Measurements from ENCODE around the gene PCDH9. TPM values are rescaled to one million over a fixed set of nuclear protein-coding genes. Genes with fewer than 3 reads are reported as not detected.

The PCDH9 gene
- polyA plus RNA-seq, 1 of the 3 experiments (the other 2 are of a cell fraction): 1.3 TPM

- Histone ChIP-seq H3K4me1 (ENCODE audit: control insufficient read depth in 1 of 2, insufficient read depth in 2 of 2, low read depth in 1 of 2, low read length in 1 of 2) (no peaks in the 10 kb centered on the region), H3K4me2 (no peak overlapping the region), H3K9me2 (no peaks in the 10 kb centered on the region), H3F3A (replicated peaks; ENCODE audit: insufficient read depth) (no peaks in the 10 kb centered on the region), H4K20me1 (ENCODE audit: insufficient read depth) (no peaks in the 10 kb centered on the region), H3K79me2 (ENCODE audit: insufficient read depth) (no peaks in the 10 kb centered on the region), H2AFZ (ENCODE audit: low read depth) (no peak overlapping the region), H3K9me3 (no peaks in the 10 kb centered on the region), H3K27ac (ENCODE audit: low read depth in 2 of 2, low read length in 1 of 2) (no peak overlapping the region), H3K4me3 (ENCODE audit: low read depth in 2 of 2, low read length in 1 of 2) (no peak overlapping the region), H3K9ac (no peak overlapping the region), H3K27me3 (ENCODE audit: insufficient read depth) (no peaks in the 10 kb centered on the region), H3K36me3 (replicated peaks in 1 of 2; ENCODE audit: control insufficient read depth in 1 of 2, insufficient read depth in 2 of 2, low read length in 1 of 2) (no peaks in the 10 kb centered on the region)
- TF ChIP-seq JUND (IDR thresholded peaks at IDR 0.05) (no peak), RAD21 (IDR thresholded peaks at IDR 0.05; ENCODE audit: low read length) (no peak), CTCF (IDR thresholded peaks at IDR 0.05) (no peak), GABPA (IDR thresholded peaks at IDR 0.05; ENCODE audit: low read depth) (no peak), FOXJ3 (CRISPR knock-in tag; IDR thresholded peaks at IDR 0.05) (no peak), POLR2AphosphoS5 (IDR thresholded peaks at IDR 0.05; ENCODE audit: low read depth, low read length) (no peak), YY1 (IDR thresholded peaks at IDR 0.05; ENCODE audit: low read depth) (no peak), GATA2 (CRISPR knock-in tag; IDR thresholded peaks at IDR 0.05) (no peak), FOSL2 (IDR thresholded peaks at IDR 0.05; ENCODE audit: borderline replicate concordance, low read depth) (no peak), CHD2 (IDR thresholded peaks at IDR 0.05; ENCODE audit: low read length, partially characterized antibody) (no peak), MXI1 (IDR thresholded peaks at IDR 0.05; ENCODE audit: low read depth, low read length) (no peak), TCF12 (IDR thresholded peaks at IDR 0.05) (no peak)
- TF ChIP-seq, protein P1, sequence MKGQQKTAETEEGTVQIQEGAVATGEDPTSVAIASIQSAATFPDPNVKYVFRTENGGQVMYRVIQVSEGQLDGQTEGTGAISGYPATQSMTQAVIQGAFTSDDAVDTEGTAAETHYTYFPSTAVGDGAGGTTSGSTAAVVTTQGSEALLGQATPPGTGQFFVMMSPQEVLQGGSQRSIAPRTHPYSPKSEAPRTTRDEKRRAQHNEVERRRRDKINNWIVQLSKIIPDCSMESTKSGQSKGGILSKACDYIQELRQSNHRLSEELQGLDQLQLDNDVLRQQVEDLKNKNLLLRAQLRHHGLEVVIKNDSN (IDR thresholded peaks at IDR 0.05; ENCODE audit: borderline replicate concordance, low read depth): no peak
- 89% methylated on average over 2 of the region's 2 CpGs for WGBS (ENCODE audit: low lambda C conversion rate)
- CTCF ChIA-PET: no interaction called here
- no peak for DNase-seq
- POLR2A ChIA-PET: no interaction called here
These were observed 371.1 kb downstream of the PCDH9 start for GRCh38 chr13:66859078-66859477.

GRCh38 chr13:66858163-66858562, 372.0 kb downstream of the PCDH9 start:
- no peaks in the 10 kb centered on the region for H3K79me2 ChIP-seq (ENCODE audit: insufficient read depth)
- H4K20me1 ChIP-seq (ENCODE audit: insufficient read depth): no peaks in the 10 kb centered on the region
- no peaks in the 10 kb centered on the region for H3K9me3 ChIP-seq
- H3K36me3 ChIP-seq (replicated peaks in 1 of 2; ENCODE audit: control insufficient read depth in 1 of 2, insufficient read depth in 2 of 2, low read length in 1 of 2): no peaks in the 10 kb centered on the region
- H3K9ac ChIP-seq: no peak overlapping the region
- WGBS (ENCODE audit: low lambda C conversion rate): 77% methylated on average over 3 of the region's 3 CpGs
- no peak overlapping the region for H3K4me3 ChIP-seq (ENCODE audit: low read depth in 2 of 2, low read length in 1 of 2)
- H2AFZ ChIP-seq (ENCODE audit: low read depth): no peak overlapping the region
- H3K27me3 ChIP-seq (ENCODE audit: insufficient read depth): no peaks in the 10 kb centered on the region
- no peaks in the 10 kb centered on the region for H3K9me2 ChIP-seq
- no peaks in the 10 kb centered on the region for H3F3A ChIP-seq (replicated peaks; ENCODE audit: insufficient read depth)
- H3K4me1 ChIP-seq (ENCODE audit: control insufficient read depth in 1 of 2, insufficient read depth in 2 of 2, low read depth in 1 of 2, low read length in 1 of 2): no peaks in the 10 kb centered on the region
- H3K27ac ChIP-seq (ENCODE audit: low read depth in 2 of 2, low read length in 1 of 2): no peak overlapping the region
- no peak overlapping the region for H3K4me2 ChIP-seq
- ChIA-PET POLR2A (interaction anchor here (0.6 kb wide), 1 partner anchor 51 kb away, joined by 3 read pairs; no protein-coding TSS in a partner anchor), CTCF (no interaction called here)
- TF ChIP-seq, protein P1 (IDR thresholded peaks at IDR 0.05; ENCODE audit: borderline replicate concordance, low read depth): no peak
- TF ChIP-seq TCF12 (IDR thresholded peaks at IDR 0.05): no peak
- no peak for TF ChIP-seq RXRA (IDR thresholded peaks at IDR 0.05; ENCODE audit: borderline replicate concordance, low read depth)
- TF ChIP-seq, protein P2, sequence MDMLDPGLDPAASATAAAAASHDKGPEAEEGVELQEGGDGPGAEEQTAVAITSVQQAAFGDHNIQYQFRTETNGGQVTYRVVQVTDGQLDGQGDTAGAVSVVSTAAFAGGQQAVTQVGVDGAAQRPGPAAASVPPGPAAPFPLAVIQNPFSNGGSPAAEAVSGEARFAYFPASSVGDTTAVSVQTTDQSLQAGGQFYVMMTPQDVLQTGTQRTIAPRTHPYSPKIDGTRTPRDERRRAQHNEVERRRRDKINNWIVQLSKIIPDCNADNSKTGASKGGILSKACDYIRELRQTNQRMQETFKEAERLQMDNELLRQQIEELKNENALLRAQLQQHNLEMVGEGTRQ (IDR thresholded peaks at IDR 0.05; ENCODE audit: borderline replicate concordance, low read depth, low read length): no peak
- no peak for TF ChIP-seq JUND (IDR thresholded peaks at IDR 0.05)
- TF ChIP-seq REST (IDR thresholded peaks at IDR 0.05; ENCODE audit: low read depth, low read length): no peak
- no peak for TF ChIP-seq SIN3A (IDR thresholded peaks at IDR 0.05; ENCODE audit: borderline replicate concordance, low read depth, low read length)
- DNase-seq: no peak

Measured in SK-N-SH (cell line).